ENCODE results near the gene KRT79.
"Not testable (repeated sequence)": the region's sequence is repeated elsewhere in the genome, so short reads cannot be mapped to it uniquely, and the experiment has no call there.

The KRT79 gene

DNA sequence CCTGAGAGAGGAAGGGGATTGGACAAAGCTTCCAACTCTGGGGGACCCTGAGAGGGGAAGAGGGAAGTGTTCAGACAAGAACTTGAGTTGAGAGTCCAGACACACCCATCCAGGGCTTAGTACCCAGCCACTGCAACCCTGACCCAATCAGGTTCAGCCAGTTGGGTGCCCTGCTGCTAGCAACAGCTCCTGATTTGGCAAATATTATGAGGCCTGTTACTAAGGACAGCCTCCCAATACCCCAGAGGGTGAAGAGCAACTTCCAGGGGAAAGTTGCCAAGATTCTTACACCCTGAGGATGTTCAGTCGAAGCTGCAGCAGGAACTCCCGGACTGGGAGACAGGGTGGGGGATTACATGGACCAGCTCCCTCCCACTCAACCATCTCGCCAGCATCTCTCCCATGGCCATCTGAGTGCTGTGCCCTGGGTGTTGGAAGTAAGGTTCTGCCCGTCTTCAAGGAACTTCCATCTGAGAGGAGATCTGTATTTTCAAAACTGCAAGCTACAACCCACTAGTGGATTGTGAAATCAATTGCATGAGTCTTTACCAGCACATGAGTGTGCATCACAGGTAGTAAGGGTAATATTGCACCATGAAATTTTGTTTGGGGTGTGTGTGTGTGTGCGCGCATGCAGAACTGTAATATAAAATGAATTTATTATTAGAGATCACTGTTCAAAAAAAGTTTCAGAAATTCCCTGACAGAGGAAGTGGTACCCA, 26.2 kb upstream of the KRT79 start:
- DNase-seq: no peak

- DNase-seq: no peak
These were observed 23.4 kb upstream of the KRT79 start for GRCh38 chr12:52857500-52857899.

DNA sequence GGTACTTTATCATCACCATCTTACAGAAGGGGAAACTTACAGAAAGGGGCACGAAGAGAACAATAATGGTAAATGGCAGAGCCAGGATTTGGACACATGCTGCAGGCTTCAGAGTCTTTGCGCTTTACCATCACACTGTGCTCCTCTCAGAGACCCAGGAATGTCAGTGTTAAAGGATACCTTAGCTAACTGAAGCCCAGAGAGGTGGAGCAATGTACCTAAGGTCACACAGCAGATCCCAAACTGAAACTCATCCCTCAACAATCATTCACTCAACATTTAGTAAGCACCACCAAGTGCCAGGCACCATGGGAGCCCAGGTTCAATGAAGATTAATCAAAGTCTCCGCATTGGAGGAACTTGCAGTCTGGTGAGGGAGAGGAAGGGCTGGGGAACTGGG, 22.7 kb upstream of the KRT79 start:
- no peak for DNase-seq

- not testable (repeated sequence) for DNase-seq
These were observed 22.0 kb upstream of the KRT79 start for GRCh38 chr12:52856077-52856476.

DNA sequence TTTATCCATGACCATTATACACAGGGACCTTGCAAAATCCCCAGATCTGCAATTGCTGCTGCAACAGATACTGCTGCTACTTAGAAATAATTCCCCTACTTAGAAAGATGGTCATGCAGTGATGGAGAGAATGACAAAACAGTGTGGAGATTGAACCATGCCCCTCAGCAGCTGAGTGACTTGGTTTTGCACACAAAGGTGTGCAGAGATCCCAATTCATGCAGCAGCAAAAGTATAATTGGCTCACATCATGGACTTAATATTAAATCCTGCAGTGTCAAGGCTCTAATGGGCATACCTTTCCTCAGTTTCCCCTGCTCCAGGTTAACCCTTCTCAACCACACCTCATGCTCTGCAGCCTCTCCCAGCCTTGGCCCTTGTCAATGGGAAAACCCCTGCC, 17.7 kb upstream of the KRT79 start:
- no peak for DNase-seq

DNA sequence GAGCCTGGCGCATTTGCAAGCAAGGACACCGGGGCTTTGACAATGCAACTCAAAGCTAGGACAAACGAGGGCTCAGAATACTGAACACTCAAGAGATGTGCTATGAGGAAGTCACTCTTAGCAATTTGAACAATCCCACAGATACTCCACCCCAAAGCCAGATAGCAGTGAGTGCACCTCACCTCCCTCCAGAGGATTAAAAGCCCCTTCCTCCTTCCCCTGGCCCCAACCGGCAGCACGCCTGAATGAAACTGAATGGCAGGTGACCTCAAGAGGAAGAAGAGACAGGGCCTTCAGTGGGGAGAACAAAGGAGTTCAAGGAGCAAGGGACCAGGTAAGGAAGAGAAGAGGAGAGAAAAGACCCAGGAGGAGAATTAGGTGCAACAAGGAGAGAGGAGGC, 16.6 kb upstream of the KRT79 start:
- no peak for DNase-seq

DNA sequence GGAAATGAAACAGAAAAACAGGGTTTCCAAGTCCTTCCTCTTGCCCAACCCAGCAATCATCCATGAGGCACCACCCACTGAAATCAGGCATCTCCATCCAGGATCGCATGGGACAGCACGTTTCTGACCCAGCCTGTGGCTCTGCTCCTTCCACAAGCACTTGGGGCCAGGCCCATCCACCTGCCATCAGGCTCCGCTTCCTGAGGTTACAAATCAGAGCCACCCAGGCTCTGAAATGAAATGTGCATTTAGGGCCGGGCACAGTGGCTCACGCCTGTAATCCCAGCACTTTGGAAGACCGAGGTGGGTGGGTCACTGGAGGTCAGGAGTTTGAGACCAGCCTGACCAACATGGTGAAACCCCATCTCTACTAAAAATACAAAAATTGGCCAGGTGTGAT, 15.4 kb upstream of the KRT79 start:
- DNase-seq: no peak

GRCh38 chr12:52848661-52849255, 14.6 kb upstream of the KRT79 start, which contains the start of gene KRT78:
KRT78 (minus strand) TSS chr12:52848994; CDS start chr12:52848930, 64 bp downstream.
- no peak for DNase-seq

GRCh38 chr12:52847335-52848102, 13.4 kb upstream of the KRT79 start:
- no peak for DNase-seq

DNA sequence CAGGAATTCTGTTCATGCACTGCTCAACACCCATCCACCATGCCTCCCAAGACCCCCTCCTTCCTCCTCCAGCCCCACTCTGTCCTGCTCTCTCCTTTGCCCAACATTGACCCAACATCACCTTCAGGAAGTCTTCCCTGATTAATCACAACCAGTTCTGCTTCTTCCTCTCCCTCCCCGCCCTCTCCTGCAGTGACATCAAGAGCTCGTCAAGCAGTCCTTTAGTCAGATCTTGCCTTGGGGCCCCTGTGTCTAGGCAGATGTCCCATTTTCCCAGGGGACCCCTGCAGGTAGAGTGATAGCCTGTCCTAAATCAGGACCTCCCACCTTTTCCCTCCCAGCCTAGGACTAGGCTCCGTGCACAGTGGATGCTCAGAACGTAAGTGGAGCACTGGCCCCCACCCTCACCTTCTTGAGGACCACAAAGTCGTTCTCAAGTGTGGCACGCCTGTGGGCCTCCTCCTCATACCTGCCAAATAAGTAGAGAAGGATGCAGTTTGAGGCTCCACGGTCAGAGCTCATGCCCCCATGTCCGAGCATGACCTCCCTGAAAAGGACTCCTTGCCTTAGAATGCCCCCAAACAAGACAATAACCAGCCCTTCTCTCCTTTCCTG, 12.4 kb upstream of the KRT79 start:
- no peak for DNase-seq

DNA sequence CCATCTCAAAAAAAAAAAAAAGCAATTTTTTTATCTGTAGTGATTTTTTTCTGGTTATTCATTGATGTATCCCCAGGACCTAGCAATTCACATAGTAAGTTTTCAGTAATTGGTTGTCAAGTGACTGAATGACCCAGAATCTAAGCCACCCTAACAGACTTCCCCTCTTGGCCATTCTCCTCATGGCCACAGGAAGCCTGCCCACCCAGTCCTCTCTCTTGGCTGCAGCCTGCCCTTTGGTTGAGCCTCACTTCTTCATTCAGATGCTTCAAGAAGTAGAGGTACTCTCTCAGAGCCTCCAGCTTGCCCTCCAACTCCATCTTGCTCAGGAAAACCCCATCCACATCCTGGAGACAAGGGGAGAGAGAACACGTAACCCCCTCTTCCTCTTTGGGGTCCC, 11.8 kb upstream of the KRT79 start:
- no peak for DNase-seq

- no peak for DNase-seq
These were observed 10.3 kb upstream of the KRT79 start for GRCh38 chr12:52844386-52844785.

DNA sequence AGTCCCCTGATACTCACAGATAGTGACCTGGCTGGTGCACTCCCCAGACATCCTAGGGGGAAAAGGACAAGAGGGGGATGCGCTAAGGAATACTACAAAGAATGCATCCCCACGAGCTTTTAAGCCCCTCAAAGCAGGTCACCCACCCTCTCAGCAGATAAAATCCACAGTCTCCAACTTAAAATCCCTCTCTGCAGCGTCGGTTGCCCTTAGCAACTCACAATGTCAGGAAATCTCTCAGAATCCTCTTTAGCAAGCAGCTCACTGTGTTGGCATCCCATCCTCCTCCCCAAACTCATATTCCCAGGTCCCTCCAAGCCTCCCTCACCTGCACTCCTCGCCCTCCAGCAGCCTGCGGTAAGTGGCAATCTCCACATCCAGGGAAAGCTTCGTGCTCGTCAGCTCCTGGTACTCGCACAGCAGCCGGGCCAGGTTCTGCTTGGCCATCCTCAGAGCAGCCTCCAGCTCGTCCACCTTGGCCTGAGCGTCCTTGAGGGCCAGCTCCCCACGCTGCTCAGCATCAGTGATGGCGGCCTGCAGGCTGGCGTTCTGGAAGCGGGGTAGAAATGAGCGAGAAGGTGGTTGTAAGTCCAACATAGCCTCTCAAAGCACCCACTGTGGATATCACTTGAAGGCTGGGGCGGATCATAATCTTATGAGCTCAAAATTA, 5.5 kb upstream of the KRT79 start:
- no peak for DNase-seq

- DNase-seq: no peak
These were observed 4.7 kb upstream of the KRT79 start for GRCh38 chr12:52838609-52839435.

DNA sequence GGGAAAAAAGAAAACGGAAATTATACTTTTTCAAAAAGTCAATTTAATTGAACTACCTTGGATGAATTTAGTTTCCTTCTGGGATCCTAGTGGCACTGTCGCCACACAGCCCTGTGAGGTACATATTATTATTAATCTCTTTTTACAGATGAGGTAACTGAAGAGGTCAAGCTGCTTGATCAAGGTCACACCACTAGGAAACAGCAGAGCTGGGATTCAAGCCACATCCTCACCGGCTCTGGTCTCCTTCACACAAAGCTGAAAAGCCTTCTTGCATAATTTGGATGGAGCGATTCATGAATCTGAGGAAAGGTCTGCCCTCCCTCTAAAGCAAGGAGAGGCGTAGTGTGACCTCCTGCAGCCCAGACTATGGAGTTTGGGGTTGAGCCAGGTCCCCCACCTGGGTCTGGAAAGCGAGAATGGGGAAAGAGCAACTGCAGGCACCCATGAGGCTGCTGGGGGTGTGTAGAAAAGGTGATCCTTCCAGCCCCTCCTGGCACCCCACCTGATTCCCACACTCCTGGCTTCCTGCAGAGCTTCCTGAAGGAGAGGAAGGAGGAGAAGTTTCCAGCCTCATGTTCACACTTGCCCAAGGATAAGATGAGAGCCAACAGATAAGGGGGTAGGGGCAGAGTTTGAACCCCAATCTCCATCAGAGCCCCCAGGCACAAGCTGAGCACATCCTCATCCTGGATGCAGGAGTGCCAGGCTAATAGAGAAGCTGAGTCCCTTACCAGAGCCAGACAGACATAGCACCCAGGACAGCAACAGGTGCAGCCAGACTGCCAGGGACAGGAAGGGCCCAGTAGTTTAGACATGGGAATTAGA, 3.9 kb upstream of the KRT79 start:
- no peak for DNase-seq

GRCh38 chr12:52837413-52837741, 3.3 kb upstream of the KRT79 start:
- DNase-seq: no peak

GRCh38 chr12:52836491-52837412, 2.6 kb upstream of the KRT79 start:
- no peak for DNase-seq

DNA sequence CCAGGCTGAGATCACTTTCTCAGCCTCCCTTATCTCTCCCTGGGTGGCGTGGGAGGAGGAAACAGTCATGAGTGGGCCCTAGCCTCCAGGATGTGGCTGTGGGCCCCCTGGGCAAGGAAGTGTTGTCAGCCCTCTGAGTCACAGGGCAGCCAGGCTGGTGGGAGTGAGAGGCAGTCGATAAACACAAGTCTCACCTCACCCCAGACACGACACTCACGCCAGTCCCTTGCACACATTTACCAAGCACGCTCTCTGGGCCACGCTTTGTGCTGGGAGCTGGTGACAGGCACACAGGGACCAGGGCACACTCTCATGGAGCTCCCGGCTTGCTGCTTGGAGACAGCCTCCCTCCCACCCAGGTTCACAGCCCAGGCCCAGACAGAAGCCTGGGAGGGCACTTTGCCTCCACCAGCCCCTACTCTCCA, 1.9 kb upstream of the KRT79 start:
- DNase-seq: no peak

- DNase-seq: no peak
These were observed 1.3 kb upstream of the KRT79 start for GRCh38 chr12:52835271-52836041.

Data from right kidney (tissue), 1 donor.